Ascending aorta (tissue), 2 donors: ENCODE results near the gene CDK17. TPM values are rescaled to one million over a fixed set of nuclear protein-coding genes. Genes with fewer than 3 reads are reported as not detected.

Experiments used
- DNase-seq, 2 donors: peaks; one replicate each; pipeline ENCODE4 v3.0.0-alpha.2; 2019; ENCODE audit warnings: low spot score in 2 of 2
- H3K27ac ChIP-seq, 2 donors: fragments of 200-600 bp; sonication (generic); one replicate each; pipeline ENCODE4 v1.5.1; 2016 to 2017; ENCODE audit warnings: mild to moderate bottlenecking in 1 of 2
- H3K27me3 ChIP-seq: fragments of 200-600 bp; sonication (generic); one replicate; pipeline ENCODE4 v1.5.1; 2017
- H3K36me3 ChIP-seq, 2 donors: fragments of 200-600 bp; sonication (generic); one replicate each; pipeline ENCODE4 v1.5.1; 2016
- H3K4me1 ChIP-seq, 2 donors: fragments of 200-600 bp; sonication (generic); one replicate each; pipeline ENCODE4 v1.5.1; 2016 to 2017; ENCODE audit warnings: mild to moderate bottlenecking in 1 of 2
- H3K4me3 ChIP-seq, 2 donors: fragments of 200-600 bp; sonication (generic); one replicate each; pipeline ENCODE4 v1.5.1; 2016 to 2017; ENCODE audit warnings: mild to moderate bottlenecking in 1 of 2
- H3K9me3 ChIP-seq, 2 donors: fragments of 200-600 bp; sonication (generic); one replicate each; pipeline ENCODE4 v1.5.1; 2016
- intact Hi-C: fragments of 100-400 bp; cut with DNase I; formaldehyde crosslinking; loops from one replicate; pipeline ENCODE4 v1.15.1; 2023
- total RNA-seq: library from RNA; depleted of rRNA; stranded (reverse); fragments of >200 nt; gene quantifications from one replicate; pipeline ENCODE4 v1.1.0, GENCODE V29; 2016
- TF ChIP-seq, protein P1 (sequence below), 3 experiments: fragments of 200-600 bp in 2 of 3; fragments of 450-650 bp in 1 of 3; sonication (generic) in 2 of 3; IDR thresholded peaks; one replicate each; pipeline ENCODE4 v1.5.1; 2016 to 2019; ENCODE audit warnings: antibody characterized with exemption in 3 of 3, mild to moderate bottlenecking in 1 of 3, moderate library complexity in 1 of 3

Gene CDK17
- total RNA-seq, 1 donor from 2014 or later = 49.7 TPM

DNA sequence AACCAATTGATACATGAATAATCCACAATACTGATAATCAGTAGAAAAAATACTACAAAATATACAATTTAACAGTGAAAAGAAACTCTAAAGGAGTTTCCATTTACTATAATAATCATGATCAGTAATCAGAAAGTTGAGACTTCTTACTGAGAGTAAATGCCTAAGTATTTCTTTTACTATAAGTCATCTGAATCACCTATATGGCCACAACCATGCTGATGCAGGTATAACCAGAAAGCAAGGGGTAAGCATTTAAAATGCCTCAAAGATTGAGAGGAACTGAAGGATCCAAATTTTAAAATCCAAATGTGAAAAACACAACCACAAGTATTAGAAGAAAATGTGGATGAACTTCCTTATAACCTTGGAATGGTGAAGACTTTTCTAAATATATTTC lies 23.4 kb downstream of the CDK17 start:
- Histone ChIP-seq H3K36me3 (no peaks in the 10 kb centered on the region), H3K27ac (no peak overlapping the region), H3K9me3 (no peaks in the 10 kb centered on the region), H3K4me3 (no peak overlapping the region), H3K4me1 (peaks cover 0 to 6% of the 10 kb centered on the region in 2 donors), H3K27me3 (no peaks in the 10 kb centered on the region)
- DNase-seq = no peak
- intact Hi-C loops = no loop called here
- TF ChIP-seq, protein P1, sequence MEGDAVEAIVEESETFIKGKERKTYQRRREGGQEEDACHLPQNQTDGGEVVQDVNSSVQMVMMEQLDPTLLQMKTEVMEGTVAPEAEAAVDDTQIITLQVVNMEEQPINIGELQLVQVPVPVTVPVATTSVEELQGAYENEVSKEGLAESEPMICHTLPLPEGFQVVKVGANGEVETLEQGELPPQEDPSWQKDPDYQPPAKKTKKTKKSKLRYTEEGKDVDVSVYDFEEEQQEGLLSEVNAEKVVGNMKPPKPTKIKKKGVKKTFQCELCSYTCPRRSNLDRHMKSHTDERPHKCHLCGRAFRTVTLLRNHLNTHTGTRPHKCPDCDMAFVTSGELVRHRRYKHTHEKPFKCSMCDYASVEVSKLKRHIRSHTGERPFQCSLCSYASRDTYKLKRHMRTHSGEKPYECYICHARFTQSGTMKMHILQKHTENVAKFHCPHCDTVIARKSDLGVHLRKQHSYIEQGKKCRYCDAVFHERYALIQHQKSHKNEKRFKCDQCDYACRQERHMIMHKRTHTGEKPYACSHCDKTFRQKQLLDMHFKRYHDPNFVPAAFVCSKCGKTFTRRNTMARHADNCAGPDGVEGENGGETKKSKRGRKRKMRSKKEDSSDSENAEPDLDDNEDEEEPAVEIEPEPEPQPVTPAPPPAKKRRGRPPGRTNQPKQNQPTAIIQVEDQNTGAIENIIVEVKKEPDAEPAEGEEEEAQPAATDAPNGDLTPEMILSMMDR (IDR thresholded peaks at IDR 0.05) = no peak

DNA sequence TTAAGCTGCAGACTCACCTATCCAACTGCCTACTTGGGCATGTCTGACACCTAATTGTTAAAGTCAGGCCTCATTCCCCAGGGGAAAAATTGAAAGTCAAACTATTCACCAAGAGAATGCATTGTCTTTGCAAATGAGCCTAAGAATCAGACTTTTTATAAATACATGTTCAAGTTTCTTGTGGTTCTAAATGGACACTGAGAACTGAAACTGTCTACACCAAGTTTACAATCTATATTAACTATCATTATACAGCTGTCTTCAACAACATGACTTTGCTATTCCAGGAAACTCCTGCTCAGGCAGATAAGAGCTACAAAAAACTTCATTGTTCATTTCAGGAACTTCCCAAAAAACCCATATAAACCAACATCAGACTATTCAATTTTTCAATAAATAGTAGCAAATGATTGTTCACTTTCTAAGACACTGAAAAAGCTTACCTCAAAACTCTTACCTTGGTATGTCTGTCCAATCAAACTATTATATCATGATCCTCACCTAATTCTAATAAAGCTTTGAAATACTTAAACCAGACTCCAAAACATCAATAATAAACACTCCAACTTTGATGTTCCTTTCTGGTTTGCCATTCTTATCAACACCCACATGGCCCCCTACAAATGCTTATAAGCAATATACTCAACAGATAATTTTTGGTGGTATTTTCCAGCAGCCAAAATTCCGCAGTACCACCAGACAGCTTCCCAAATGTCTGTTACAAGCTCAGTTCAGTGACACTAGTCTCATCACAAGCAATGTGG lies 24.2 kb downstream of the CDK17 start:
- H3K4me1 ChIP-seq = peaks cover 0 to 11% of the 10 kb centered on the region in 2 donors

DNA sequence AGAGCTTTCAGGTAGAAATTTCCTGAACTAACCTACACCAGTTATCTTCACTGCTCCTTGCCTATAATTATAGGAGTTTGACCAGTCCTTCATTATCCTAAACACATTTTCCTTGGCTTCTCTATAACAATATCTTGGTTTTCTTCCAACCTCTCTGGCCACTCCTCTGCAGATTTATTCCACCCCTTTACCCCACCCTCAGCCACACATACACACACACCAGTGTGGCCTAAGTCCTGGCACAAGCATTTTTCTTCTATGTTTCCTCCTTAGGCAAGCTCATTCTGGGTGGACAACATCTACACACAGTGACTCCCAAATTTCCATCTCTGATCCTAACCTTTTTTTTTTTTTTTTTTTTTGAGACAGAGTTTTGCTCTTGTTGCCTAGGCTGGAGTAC lies 25.1 kb downstream of the CDK17 start:
- H3K27ac ChIP-seq = no peak overlapping the region
- no peaks in the 10 kb centered on the region for H3K36me3 ChIP-seq
- no peak overlapping the region for H3K4me3 ChIP-seq
- no peaks in the 10 kb centered on the region for H3K9me3 ChIP-seq
- peaks cover 0 to 11% of the 10 kb centered on the region in 2 donors for H3K4me1 ChIP-seq
- H3K27me3 ChIP-seq = no peaks in the 10 kb centered on the region
- intact Hi-C loops = no loop called here
- TF ChIP-seq, protein P1 (IDR thresholded peaks at IDR 0.05) = no peak
- no peak for DNase-seq

More for the DNA sequence above, 24.2 kb downstream of the CDK17 start:
- H3K27me3 ChIP-seq = no peaks in the 10 kb centered on the region
- no peaks in the 10 kb centered on the region for H3K36me3 ChIP-seq
- H3K4me3 ChIP-seq = no peak overlapping the region
- H3K9me3 ChIP-seq = no peaks in the 10 kb centered on the region
- TF ChIP-seq, protein P1 (IDR thresholded peaks at IDR 0.05) = no peak
- no peak for DNase-seq
- intact Hi-C loops = no loop called here
- no peak overlapping the region for H3K27ac ChIP-seq

DNA sequence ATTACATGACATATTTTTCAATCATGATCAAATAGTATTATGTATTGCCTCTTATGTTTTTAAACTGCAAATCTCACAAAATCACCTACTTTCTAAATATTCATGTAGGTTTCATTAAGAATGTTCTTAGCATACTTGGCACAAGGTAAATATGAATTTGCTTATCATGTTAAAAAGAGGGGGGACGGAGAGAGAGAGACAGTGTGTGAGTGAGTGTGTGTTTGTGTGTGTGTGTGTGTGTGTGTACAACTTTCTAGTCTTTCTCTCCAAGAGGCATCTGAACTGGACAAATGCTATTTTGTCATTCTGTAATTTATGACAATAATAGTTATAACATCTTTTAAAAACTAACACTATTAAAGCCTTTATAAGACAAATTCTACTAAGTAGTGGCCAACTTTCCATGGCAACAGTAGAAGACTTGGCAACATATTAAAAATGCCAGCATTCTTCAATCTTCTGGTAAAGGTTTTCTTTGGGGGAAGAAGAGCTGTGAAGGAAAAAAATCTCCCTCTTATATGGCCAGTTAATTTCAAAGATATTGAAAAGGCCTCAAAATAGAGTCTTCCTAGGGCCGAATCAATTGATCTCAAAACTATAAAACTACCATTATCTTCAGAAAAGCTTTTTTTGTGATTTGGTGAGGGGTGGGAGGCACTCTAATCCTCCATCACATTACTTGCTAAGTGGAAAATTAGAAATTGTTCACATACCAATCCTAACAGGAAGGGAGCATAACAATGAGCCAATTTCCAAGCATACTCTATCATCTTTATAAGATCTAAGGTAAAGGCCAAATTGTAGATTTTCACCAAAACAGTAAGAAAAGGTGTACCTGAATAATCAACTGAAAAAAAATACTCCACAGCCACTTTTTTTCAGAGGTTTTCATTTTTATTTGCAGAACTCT lies 28.2 kb downstream of the CDK17 start:
- Histone ChIP-seq H3K9me3 (no peaks in the 10 kb centered on the region), H3K36me3 (no peaks in the 10 kb centered on the region), H3K27me3 (no peaks in the 10 kb centered on the region), H3K4me3 (no peak overlapping the region), H3K27ac (no peak overlapping the region), H3K4me1 (peaks cover 0 to 15% of the 10 kb centered on the region in 2 donors)
- intact Hi-C loops = no loop called here
- no peak for DNase-seq
- TF ChIP-seq, protein P1 (IDR thresholded peaks at IDR 0.05) = no peak

DNA sequence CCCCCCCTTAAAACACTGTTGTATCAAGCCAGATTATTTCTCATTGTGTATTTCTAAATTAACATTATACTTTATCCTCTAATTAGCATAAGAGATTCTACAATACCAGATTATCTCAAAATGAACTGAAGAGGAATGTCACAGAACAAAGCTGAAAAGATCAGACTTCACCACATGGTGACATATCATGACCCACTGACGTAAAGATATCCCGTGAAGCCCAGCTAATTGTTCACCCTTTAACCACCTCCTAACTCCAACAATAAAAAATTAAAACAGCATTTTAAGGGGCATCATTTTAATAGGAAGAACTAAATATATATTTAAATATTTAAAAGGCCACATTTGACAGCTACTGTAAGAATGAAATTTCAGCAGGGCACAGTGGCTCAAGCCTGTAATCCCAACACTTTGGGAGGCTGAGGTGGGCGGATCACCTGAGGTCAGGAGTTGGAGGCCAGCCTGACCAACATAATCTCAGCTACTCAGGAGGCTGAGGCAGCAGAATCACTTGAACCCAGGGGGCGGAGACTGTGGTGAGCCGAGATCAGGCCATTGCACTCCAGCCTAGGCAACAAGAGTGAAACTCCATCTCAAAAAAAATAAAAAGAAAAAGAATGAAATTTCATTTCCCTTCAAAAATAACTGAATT lies 29.0 kb downstream of the CDK17 start:
- no peak overlapping the region for H3K27ac ChIP-seq
- H3K36me3 ChIP-seq = no peaks in the 10 kb centered on the region
- intact Hi-C loops = no loop called here
- no peaks in the 10 kb centered on the region for H3K9me3 ChIP-seq
- H3K27me3 ChIP-seq = no peaks in the 10 kb centered on the region
- H3K4me1 ChIP-seq = peaks cover 0 to 15% of the 10 kb centered on the region in 2 donors
- TF ChIP-seq, protein P1 (IDR thresholded peaks at IDR 0.05) = no peak
- no peak for DNase-seq
- H3K4me3 ChIP-seq = no peak overlapping the region
